ENCODE results near the gene RAB5IF.

Gene RAB5IF

GRCh38 chr20:36587388-36588070 is 18.1 kb upstream of the RAB5IF start:
- DNase-seq: no peak

GRCh38 chr20:36591281-36591680 is 14.3 kb upstream of the RAB5IF start:
- DNase-seq: no peak

GRCh38 chr20:36591854-36592641 is 13.5 kb upstream of the RAB5IF start:
- DNase-seq: no peak

GRCh38 chr20:36593347-36593929 is 12.1 kb upstream of the RAB5IF start:
- no peak for DNase-seq

- DNase-seq: peak; percentile 62
Measured at GRCh38 chr20:36599912-36600345, 5.7 kb upstream of the RAB5IF start.

- DNase-seq: no peak
Measured at GRCh38 chr20:36601540-36601939, 4.0 kb upstream of the RAB5IF start.

GRCh38 chr20:36604952-36605398 is 604 bp upstream of the RAB5IF start:
- DNase-seq: peak; percentile 76

GRCh38 chr20:36606158-36607066 is 833 bp downstream of the RAB5IF start:
- DNase-seq: peak; percentile 82

- DNase-seq: no peak
Measured at GRCh38 chr20:36607586-36608387, 2.2 kb downstream of the RAB5IF start.

- DNase-seq: peak; percentile 29
Measured at GRCh38 chr20:36608388-36608728, 2.8 kb downstream of the RAB5IF start.

- no peak for DNase-seq
Measured at GRCh38 chr20:36611625-36612024, 6.0 kb downstream of the RAB5IF start.

GRCh38 chr20:36613974-36614373 is 8.4 kb downstream of the RAB5IF start:
- DNase-seq: no peak

GRCh38 chr20:36614781-36615557 is 9.4 kb downstream of the RAB5IF start:
- no peak for DNase-seq

- DNase-seq: no peak
Measured at GRCh38 chr20:36620917-36621316, 15.3 kb downstream of the RAB5IF start.

GRCh38 chr20:36623444-36623843 is 17.9 kb downstream of the RAB5IF start:
- DNase-seq: no peak

GRCh38 chr20:36624068-36624943 is 18.7 kb downstream of the RAB5IF start:
- DNase-seq: peak; percentile 80

- DNase-seq: no peak
Measured at GRCh38 chr20:36624944-36625324, 19.4 kb downstream of the RAB5IF start.

- no peak for DNase-seq
Measured at GRCh38 chr20:36628076-36628475, 22.5 kb downstream of the RAB5IF start.

- DNase-seq: peak; percentile 83
Measured at GRCh38 chr20:36629719-36630681, 24.4 kb downstream of the RAB5IF start.
